Testis (tissue), 3 donors: ENCODE results near the gene TRMT112. TPM values are rescaled to one million over a fixed set of nuclear protein-coding genes. Genes with fewer than 3 reads are reported as not detected.

ENCODE experiments used
- DNase-seq: peaks from one replicate; pipeline ENCODE4 v3.0.0-alpha.2; 2019
- H3K27ac ChIP-seq, 2 donors: fragments of 200-600 bp; sonication (generic); one replicate each; pipeline ENCODE4 v1.5.1; 2019
- H3K27me3 ChIP-seq: fragments of 200-600 bp; sonication (generic); one replicate; pipeline ENCODE4 v1.5.1; 2019
- H3K36me3 ChIP-seq: fragments of 200-600 bp; sonication (generic); one replicate; pipeline ENCODE4 v1.5.1; 2017; ENCODE audit warnings: low read depth; ENCODE audit errors: missing control alignments
- H3K4me1 ChIP-seq: fragments of 200-600 bp; sonication (generic); one replicate; pipeline ENCODE4 v1.5.1; 2019
- H3K4me3 ChIP-seq, 2 donors: fragments of 200-600 bp; sonication (generic); one replicate each; pipeline ENCODE4 v1.5.1; 2017 to 2019
- H3K9me3 ChIP-seq: fragments of 200-600 bp; sonication (generic); one replicate; pipeline ENCODE4 v1.5.1; 2017
- CTCF ChIP-seq, 3 experiments: fragments of 450-650 bp in 2 of 3; fragments of 200-600 bp in 1 of 3; sonication (generic) in 1 of 3; IDR thresholded peaks; one replicate each; pipeline ENCODE4 v1.5.1; 2016 to 2019; ENCODE audit warnings: antibody characterized with exemption in 3 of 3, mild to moderate bottlenecking in 2 of 3, moderate library complexity in 1 of 3
- POLR2A ChIP-seq: fragments of 450-650 bp; IDR thresholded peaks from one replicate; pipeline ENCODE4 v1.6.1; 2017; ENCODE audit warnings: antibody characterized with exemption, mild to moderate bottlenecking, moderate library complexity
- WGBS, 2 donors: methylation state at CpG; one replicate each; pipeline ENCODE4 v1.1.5; 2018; 5-methylcytosine and 5-hydroxymethylcytosine counted together
- intact Hi-C: fragments of 100-400 bp; cut with DNase I; formaldehyde crosslinking; loops from one replicate; pipeline ENCODE4 v1.15.1; 2023; ENCODE audit warnings: low total_unique reads
- polyA plus RNA-seq: library from polyadenylated mRNA; stranded (reverse); fragments of 350-450 nt; fragmentation: Illumina TruSeq; extraction: RNeasy Lipid Tissue Mini Kit (QIAGEN cat#74804); gene quantifications from one replicate; pipeline ENCODE4 v1.2.3, GENCODE V29; 2014; ENCODE audit warnings: low read depth, low replicate concordance; ENCODE audit not compliant: insufficient read depth
- total RNA-seq, 2 donors: library from RNA; depleted of rRNA; stranded (reverse); fragments of >200 nt; gene quantifications; one replicate each; pipeline ENCODE4 v1.2.3, GENCODE V29; 2016

TRMT112 gene
- total and polyA plus RNA-seq, 3 donors from 2014 or later = 275 to 340 (median 303) TPM

DNA sequence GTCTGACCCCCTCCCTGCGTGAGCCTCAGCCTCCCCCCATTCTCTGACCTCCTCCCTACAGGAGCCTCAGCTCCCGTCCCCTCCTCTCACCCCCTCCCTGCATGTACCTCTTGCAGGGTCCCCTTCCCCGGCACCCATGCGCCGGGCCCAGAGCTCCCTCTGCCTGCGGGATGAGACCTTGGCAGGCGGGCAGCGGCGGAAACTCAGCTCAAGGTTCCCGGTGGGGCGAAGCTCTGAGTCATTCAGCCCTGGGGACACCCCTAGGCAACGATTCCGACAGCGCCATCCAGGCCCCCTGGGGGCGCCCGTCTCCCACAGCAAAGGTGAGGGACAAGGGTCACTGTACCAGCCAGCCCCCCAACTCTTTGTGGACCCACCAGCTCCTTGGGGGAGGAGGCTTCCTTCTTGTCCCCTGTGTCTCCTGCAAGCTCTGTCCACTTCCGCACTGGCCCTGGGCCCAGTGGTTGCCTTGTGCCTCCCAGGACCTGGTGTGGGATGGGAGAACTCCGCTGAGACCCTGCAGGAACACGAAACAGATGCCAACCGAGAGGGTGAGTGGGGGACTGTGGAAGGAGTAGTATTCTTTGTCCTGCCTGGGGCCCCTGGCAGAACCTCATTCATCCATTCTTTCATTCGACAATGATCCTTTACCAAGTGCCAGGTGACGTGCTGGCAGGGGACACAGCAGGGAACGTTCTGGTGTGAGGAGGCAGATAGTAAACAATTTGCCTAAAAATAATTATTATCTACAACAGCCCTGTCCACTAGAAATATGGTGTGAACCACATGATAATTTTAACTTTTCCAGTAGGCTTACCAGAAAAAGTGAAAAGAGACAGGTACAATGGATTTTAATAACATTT lies 38.0 kb upstream of the TRMT112 start:
- intact Hi-C loops = no loop called here
- TF ChIP-seq CTCF (IDR thresholded peaks at IDR 0.05) = peak; percentile 48 to 58 (median 56)
- no peak for TF ChIP-seq POLR2A
- no peaks in the 10 kb centered on the region for H3K36me3 ChIP-seq
- peaks cover 38% of the 10 kb centered on the region for H3K4me1 ChIP-seq
- H3K27me3 ChIP-seq = no peaks in the 10 kb centered on the region
- 31 to 32% methylated on average over 17 to 23 of the region's 23 CpGs for WGBS, 2 donors
- no peaks in the 10 kb centered on the region for H3K9me3 ChIP-seq
- H3K27ac ChIP-seq = peak overlapping the region; percentile 14 to 55
- no peak overlapping the region for H3K4me3 ChIP-seq
- peak; percentile 80 for DNase-seq

DNA sequence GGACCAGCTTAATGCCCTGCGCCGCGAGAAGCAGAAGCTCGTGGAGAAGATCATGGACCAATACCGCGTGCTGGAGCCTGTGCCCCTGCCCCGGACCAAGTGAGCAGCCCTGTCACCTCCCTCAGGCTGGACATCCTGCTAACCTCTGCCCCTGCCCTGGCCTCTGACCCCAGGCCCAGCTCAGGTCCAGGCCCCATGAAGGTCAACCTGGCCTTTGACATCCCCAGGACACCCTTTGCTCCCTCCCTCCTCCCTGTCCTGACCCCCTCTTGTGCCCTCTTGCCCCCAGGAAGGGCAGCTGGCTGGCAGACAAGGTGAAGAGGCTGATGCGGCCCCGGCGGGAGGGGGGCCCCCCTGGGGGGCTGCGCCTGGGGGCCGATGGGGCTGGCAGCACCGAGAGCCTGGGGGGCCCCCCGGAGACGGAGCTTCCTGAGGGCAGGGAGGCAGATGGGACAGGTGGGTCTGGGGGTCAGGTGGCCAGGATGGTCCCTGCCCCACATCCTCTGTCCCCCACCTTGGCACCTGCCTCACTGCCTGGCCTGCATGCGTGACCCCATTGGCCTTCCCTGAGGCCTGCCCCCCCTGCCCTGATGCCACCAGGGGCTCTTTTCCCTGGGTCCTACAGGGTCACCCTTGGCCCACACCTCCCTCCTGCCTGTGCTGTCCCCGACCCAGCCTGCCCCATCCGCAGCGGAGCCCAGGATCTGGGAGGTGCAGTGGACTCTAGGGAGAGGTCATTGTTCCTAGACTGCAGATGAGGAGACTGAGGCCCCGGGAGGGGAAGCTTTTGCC lies 36.6 kb upstream of the TRMT112 start:
- Histone ChIP-seq H3K36me3 (no peaks in the 10 kb centered on the region), H3K9me3 (no peaks in the 10 kb centered on the region), H3K4me1 (peaks cover 28% of the 10 kb centered on the region), H3K27me3 (no peaks in the 10 kb centered on the region), H3K27ac (no peak overlapping the region), H3K4me3 (no peak overlapping the region)
- TF ChIP-seq CTCF (IDR thresholded peaks at IDR 0.05) = no peak
- TF ChIP-seq POLR2A = no peak
- 60 to 79% methylated on average over 11 to 18 of the region's 20 CpGs for WGBS, 2 donors
- DNase-seq = no peak
- intact Hi-C loops = no loop called here

DNA sequence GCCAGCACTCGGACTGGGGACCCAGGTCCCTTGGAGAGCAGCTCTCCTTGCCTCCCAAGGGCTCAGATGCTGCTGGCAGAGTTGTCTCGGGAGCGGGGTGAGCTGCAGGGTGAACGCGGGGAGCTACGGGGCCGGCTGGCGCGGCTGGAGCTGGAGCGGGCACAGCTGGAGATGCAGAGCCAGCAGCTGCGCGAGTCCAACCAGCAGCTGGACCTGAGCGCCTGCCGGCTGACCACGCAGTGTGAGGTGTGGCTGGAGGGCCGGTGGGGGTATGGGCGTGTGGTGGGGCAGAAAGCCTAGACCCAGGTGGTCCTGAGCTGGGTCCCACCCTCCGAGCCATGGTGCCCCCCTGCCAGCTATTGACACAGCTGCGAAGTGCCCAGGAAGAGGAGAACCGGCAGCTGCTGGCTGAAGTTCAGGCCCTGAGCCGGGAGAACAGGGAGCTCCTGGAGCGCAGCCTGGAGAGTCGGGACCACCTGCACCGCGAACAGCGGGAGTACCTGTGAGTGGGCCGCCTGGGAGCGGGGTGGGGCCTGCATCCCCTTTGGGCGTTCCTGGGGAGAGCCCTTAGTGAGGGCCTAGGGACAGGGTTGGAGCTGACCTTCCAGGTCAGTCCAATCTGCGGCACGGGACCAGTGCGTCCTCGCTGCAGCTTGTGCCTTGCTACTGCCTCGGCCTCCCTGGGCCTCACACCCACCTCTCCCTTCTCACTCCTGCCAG lies 35.8 kb upstream of the TRMT112 start:
- Histone ChIP-seq H3K36me3 (no peaks in the 10 kb centered on the region), H3K4me3 (no peak overlapping the region), H3K27me3 (no peaks in the 10 kb centered on the region), H3K4me1 (peaks cover 23% of the 10 kb centered on the region), H3K27ac (no peak overlapping the region), H3K9me3 (no peaks in the 10 kb centered on the region)
- TF ChIP-seq CTCF (IDR thresholded peaks at IDR 0.05) = no peak
- TF ChIP-seq POLR2A = no peak
- 71 to 90% methylated on average over 2 to 34 of the region's 34 CpGs for WGBS, 2 donors
- no peak for DNase-seq
- intact Hi-C loops = no loop called here

DNA sequence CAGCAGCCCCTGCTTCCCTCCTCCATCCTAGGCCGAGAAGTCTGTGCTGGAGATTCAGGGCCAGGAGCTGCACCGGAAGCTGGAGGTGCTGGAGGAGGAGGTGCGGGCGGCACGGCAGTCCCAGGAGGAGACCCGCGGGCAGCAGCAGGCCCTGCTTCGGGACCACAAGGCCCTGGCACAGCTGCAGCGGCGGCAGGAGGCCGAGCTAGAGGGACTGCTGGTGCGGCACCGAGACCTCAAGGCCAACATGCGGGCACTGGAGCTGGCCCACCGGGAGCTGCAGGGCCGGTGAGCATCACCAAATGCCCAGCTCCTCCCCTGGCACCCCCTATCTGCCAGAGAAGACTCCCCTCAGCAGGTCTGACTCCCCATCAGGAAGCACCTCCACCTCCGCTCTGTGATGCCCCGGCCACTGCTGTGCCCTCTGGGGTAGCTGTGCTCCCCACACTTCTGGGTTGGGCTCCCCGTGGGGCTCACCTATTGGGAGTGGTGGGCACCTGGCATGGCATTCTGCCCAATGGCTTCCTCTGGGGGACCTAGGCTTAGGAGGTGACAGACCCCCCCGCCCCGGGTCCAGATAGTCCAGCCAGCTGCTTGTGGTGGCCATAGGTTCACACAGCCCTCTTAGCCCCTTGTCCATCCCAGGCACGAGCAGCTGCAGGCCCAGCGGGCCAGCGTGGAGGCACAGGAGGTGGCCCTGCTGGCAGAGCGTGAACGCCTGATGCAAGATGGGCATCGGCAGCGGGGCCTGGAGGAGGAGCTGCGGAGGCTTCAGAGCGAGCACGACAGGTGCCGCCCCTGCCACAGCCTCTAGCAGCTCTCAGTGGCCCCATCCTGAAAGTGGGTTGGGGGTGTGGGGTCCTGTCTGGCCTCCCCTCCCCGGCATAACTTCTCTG lies 35.0 kb upstream of the TRMT112 start:
- H3K9me3 ChIP-seq = no peaks in the 10 kb centered on the region
- H3K27ac ChIP-seq = no peak overlapping the region
- no peaks in the 10 kb centered on the region for H3K27me3 ChIP-seq
- peaks cover 17% of the 10 kb centered on the region for H3K4me1 ChIP-seq
- no peaks in the 10 kb centered on the region for H3K36me3 ChIP-seq
- 92 to 93% methylated on average over 12 to 33 of the region's 33 CpGs for WGBS, 2 donors
- DNase-seq = no peak
- intact Hi-C loops = no loop called here
- no peak for TF ChIP-seq CTCF (IDR thresholded peaks at IDR 0.05)
- no peak overlapping the region for H3K4me3 ChIP-seq
